Body of pancreas (tissue), 4 donors: ENCODE results near the gene CPN2.

Experiments
- POLR2A ChIP-seq, 3 donors: fragments of 450-650 bp; IDR thresholded peaks; one replicate each; pipeline ENCODE4 v1.6.1; 2016; ENCODE audit warnings: antibody characterized with exemption in 3 of 3, mild to moderate bottlenecking in 2 of 3
- TF ChIP-seq, protein P1 (sequence below), 7 experiments: fragments of 450-650 bp in 4 of 7; fragments of 200-600 bp in 3 of 7; sonication (generic) in 3 of 7; IDR thresholded peaks; one replicate each; pipeline ENCODE4 v1.5.1; 2016 to 2019; ENCODE audit warnings: antibody characterized with exemption in 7 of 7

DNA sequence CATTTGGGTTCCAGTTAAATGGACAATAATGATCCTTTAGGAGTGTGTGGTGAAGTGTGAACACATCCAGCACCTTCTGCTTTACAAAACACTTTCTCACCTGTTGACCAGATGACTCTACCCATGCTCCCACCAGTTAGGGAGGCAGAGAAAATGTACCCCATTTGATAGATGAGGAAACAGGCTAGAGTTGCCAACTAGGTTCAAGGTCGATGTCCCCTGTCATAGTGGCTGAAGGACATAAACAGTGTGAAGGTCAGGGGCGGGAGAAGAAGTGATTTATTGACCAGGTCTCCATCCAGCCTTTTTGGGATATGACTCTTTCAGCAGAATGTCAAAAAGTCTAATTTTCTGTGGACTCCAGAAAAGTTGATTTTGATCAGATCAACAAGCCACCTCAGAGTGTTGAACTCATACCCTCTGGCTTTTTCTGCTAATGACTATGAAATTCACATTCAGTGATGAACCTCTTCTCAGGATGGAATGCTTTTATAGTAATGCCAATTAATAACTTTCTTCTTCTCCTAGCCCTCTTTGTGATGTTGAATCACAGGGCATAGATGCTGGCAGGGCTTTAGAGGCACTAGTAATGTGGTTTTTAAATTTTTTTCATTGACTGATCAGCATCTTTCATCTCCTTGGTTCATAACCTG lies 57.5 kb downstream of the CPN2 start:
- TF ChIP-seq, protein P1, sequence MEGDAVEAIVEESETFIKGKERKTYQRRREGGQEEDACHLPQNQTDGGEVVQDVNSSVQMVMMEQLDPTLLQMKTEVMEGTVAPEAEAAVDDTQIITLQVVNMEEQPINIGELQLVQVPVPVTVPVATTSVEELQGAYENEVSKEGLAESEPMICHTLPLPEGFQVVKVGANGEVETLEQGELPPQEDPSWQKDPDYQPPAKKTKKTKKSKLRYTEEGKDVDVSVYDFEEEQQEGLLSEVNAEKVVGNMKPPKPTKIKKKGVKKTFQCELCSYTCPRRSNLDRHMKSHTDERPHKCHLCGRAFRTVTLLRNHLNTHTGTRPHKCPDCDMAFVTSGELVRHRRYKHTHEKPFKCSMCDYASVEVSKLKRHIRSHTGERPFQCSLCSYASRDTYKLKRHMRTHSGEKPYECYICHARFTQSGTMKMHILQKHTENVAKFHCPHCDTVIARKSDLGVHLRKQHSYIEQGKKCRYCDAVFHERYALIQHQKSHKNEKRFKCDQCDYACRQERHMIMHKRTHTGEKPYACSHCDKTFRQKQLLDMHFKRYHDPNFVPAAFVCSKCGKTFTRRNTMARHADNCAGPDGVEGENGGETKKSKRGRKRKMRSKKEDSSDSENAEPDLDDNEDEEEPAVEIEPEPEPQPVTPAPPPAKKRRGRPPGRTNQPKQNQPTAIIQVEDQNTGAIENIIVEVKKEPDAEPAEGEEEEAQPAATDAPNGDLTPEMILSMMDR (IDR thresholded peaks at IDR 0.05): no peak
- no peak for TF ChIP-seq POLR2A (IDR thresholded peaks at IDR 0.05)
